ENCODE measurements around the gene GAB1.

GRCh38 chr4:143369552-143369951, 32.9 kb downstream of the GAB1 start:
- no peak for TF ChIP-seq POLR2A (IDR thresholded peaks at IDR 0.05)
- no peak for TF ChIP-seq CTCF (IDR thresholded peaks at IDR 0.05)
- TF ChIP-seq POLR2AphosphoS5 (IDR thresholded peaks at IDR 0.05): no peak
